ENCODE data around the gene EEF1E1. TPM values are rescaled to one million over a fixed set of nuclear protein-coding genes. Genes with fewer than 3 reads are reported as not detected.

The EEF1E1 gene
- total RNA-seq, 1 donor from 2014 or later: 35.8 TPM

- TF ChIP-seq, protein P1, sequence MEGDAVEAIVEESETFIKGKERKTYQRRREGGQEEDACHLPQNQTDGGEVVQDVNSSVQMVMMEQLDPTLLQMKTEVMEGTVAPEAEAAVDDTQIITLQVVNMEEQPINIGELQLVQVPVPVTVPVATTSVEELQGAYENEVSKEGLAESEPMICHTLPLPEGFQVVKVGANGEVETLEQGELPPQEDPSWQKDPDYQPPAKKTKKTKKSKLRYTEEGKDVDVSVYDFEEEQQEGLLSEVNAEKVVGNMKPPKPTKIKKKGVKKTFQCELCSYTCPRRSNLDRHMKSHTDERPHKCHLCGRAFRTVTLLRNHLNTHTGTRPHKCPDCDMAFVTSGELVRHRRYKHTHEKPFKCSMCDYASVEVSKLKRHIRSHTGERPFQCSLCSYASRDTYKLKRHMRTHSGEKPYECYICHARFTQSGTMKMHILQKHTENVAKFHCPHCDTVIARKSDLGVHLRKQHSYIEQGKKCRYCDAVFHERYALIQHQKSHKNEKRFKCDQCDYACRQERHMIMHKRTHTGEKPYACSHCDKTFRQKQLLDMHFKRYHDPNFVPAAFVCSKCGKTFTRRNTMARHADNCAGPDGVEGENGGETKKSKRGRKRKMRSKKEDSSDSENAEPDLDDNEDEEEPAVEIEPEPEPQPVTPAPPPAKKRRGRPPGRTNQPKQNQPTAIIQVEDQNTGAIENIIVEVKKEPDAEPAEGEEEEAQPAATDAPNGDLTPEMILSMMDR (IDR thresholded peaks at IDR 0.05; ENCODE audit: unreplicated experiment): no peak
- Mint-ChIP-seq H3K36me3 (ENCODE audit: insufficient read depth) (peaks cover 1% of the 10 kb centered on the region), H3K4me3 (ENCODE audit: low read depth) (no peak overlapping the region), H3K4me1 (ENCODE audit: low read depth) (peaks cover 14% of the 10 kb centered on the region), H3K27ac (no peak overlapping the region), H3K9me3 (ENCODE audit: low read depth) (peaks cover 3% of the 10 kb centered on the region), H3K27me3 (no peaks in the 10 kb centered on the region)
- no peak for DNase-seq (ENCODE audit: low spot score, unreplicated experiment)
Measured at GRCh38 chr6:8114956-8115355, 12.6 kb upstream of the EEF1E1 start.

DNA sequence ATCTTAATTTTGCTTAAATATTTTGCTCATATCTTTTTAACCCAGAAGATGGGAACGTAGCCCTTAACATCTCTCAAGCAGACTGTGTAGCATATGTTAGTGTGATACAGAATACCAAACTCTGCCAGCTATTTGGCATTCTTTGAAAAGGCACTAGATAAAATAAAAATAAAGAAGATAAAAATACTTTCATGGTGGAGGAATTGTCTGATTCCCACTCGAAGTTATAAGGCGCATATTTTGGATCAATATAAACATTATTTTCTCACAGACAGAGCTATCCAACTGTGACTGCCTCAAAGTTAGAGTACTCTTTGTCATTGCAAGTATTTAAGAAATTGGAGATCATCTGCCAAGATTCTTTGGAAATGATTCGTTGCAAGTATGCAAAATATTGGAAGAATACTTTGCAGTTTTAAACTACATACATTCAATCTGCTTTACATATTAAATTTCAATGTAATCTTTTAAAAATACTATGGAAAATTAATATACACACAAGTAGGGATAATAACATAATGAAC, 10.8 kb upstream of the EEF1E1 start:
- H3K4me3 Mint-ChIP-seq (ENCODE audit: low read depth): no peak overlapping the region
- DNase-seq (ENCODE audit: low spot score, unreplicated experiment): no peak
- peaks cover 1% of the 10 kb centered on the region for H3K36me3 Mint-ChIP-seq (ENCODE audit: insufficient read depth)
- H3K9me3 Mint-ChIP-seq (ENCODE audit: low read depth): peaks cover 3% of the 10 kb centered on the region
- H3K4me1 Mint-ChIP-seq (ENCODE audit: low read depth): peaks cover 15% of the 10 kb centered on the region
- no peak overlapping the region for H3K27ac Mint-ChIP-seq
- peaks cover 2% of the 10 kb centered on the region for H3K27me3 Mint-ChIP-seq
- TF ChIP-seq, protein P1 (IDR thresholded peaks at IDR 0.05; ENCODE audit: unreplicated experiment): no peak

DNA sequence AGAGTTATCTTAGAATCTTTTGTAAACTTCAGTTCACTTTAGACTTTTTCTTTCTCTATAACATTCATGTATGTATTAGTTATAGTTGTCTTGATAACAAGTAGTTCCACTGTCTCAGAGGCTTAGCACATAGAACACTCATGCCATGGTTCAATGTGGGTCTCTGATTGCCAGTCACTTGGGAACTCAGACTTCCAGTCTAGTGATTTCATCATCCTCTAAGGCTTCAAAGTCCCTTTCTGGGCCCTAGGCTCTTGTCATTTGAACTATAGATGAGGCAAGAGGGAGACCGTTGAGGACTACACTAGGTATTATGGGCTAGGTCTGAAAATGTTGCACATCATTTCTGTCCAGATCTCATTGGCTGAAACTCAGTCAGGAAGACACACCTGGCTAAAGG, 8.4 kb upstream of the EEF1E1 start:
- DNase-seq (ENCODE audit: low spot score, unreplicated experiment): no peak
- H3K4me3 Mint-ChIP-seq (ENCODE audit: low read depth): no peak overlapping the region
- TF ChIP-seq, protein P1 (IDR thresholded peaks at IDR 0.05; ENCODE audit: unreplicated experiment): no peak
- no peak overlapping the region for H3K27ac Mint-ChIP-seq
- peaks cover 6% of the 10 kb centered on the region for H3K9me3 Mint-ChIP-seq (ENCODE audit: low read depth)
- peaks cover 16% of the 10 kb centered on the region for H3K4me1 Mint-ChIP-seq (ENCODE audit: low read depth)
- peaks cover 3% of the 10 kb centered on the region for H3K27me3 Mint-ChIP-seq
- H3K36me3 Mint-ChIP-seq (ENCODE audit: insufficient read depth): no peaks in the 10 kb centered on the region

DNA sequence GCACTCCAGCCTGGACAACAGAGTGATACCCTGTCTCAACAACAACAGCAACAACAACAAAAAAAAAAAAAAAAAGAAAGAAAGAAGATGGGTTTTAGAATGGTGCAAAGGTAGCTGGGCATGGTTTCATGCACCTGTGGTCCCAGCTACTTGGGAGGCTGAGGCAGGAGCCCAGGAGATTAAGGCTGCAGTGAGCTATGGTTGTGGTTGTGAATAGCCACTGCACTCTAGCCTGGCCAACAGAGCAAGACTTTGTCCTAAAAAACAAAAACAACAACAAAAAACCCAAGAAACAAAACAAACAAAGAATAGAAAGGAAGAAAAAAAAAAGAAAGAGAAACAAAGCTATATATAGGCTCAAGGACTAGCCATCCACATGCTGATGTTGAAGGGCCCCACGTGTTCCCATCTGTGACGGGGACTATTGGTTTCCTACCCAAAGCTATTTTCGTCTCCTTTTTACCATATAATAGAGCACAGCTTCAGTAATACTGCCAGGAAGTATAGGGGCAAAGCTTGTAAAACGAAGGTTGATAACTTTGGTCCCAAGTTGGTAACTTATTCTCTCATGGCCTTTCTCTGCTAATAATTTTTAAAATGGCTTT, 7.9 kb upstream of the EEF1E1 start:
- Mint-ChIP-seq H3K9me3 (ENCODE audit: low read depth) (peaks cover 6% of the 10 kb centered on the region), H3K4me1 (ENCODE audit: low read depth) (peaks cover 16% of the 10 kb centered on the region), H3K4me3 (ENCODE audit: low read depth) (no peak overlapping the region), H3K27ac (no peak overlapping the region), H3K36me3 (ENCODE audit: insufficient read depth) (no peaks in the 10 kb centered on the region), H3K27me3 (peaks cover 3% of the 10 kb centered on the region)
- DNase-seq (ENCODE audit: low spot score, unreplicated experiment): no peak
- TF ChIP-seq, protein P1 (IDR thresholded peaks at IDR 0.05; ENCODE audit: unreplicated experiment): no peak

DNA sequence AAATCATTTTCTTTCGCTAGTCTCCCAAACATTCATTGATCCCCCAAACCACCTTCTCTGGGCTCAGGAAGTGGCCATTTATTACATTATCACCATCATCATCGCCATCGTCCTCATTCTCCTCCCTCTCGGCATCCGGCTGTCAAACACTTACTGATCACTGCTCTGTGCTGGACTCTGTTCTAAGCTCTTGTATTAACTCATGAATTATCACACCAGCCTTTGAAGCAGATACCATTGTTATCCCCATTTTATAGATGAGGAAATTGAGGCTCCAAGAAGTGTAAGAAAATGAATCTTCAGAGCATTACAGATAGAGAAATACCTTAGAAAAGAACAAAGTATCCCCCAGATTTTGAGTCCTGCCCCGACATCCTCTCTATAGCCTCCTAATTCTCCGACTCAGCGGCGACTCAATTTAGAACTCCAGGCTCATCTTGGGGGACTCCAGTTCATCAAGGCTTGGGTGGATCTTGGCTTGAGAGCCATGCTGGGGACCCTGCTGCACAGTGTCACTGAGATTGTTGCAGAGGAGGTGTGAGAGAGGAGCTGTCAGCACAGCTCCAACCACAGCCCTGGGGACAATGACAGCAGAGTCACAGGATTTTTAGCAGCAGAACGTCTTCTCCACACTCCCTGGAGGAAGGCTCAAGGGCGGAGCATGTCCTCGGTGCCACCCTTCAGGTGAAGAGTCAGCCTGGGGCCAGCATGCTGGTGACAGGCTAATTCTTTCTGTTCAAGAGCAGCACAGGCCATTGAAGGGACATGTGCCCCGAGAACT, 6.6 kb upstream of the EEF1E1 start:
- peaks cover 16% of the 10 kb centered on the region for H3K4me1 Mint-ChIP-seq (ENCODE audit: low read depth)

More for the DNA sequence above, 6.6 kb upstream of the EEF1E1 start:
- Mint-ChIP-seq H3K4me3 (ENCODE audit: low read depth) (no peak overlapping the region), H3K27me3 (peaks cover 3% of the 10 kb centered on the region), H3K27ac (no peak overlapping the region), H3K9me3 (ENCODE audit: low read depth) (peaks cover 3% of the 10 kb centered on the region), H3K36me3 (ENCODE audit: insufficient read depth) (no peaks in the 10 kb centered on the region)
- DNase-seq (ENCODE audit: low spot score, unreplicated experiment): no peak
- TF ChIP-seq, protein P1 (IDR thresholded peaks at IDR 0.05; ENCODE audit: unreplicated experiment): no peak
